DND-41 (cell line): ENCODE measurements around the gene DIRAS3.
"Not testable (repeated sequence)": the region's sequence is repeated elsewhere in the genome, so short reads cannot be mapped to it uniquely, and the experiment has no call there.

ENCODE experiments used
- ATAC-seq: fragments of 200-7000 bp; cut with Tn5 transposase; 3 replicates; pipeline ENCODE4 v1.9.1; 2021; ENCODE audit warnings: low read depth; ENCODE audit not compliant: insufficient read depth
- DNase-seq: peaks from one replicate; pipeline ENCODE4 v3.0.0-alpha.2; 2020
- H2AFZ ChIP-seq: 2 replicates; pipeline ENCODE4 v1.6.0; 2012; ENCODE audit warnings: low read depth, low read length
- H3K27ac ChIP-seq: 2 replicates; pipeline ENCODE4 v1.5.1; 2012; ENCODE audit warnings: low read length, inconsistent platforms
- H3K27me3 ChIP-seq: fragments of 200-600 bp; sonication (generic); 2 replicates; pipeline ENCODE4 v1.6.0; 2012; ENCODE audit warnings: low read length, mild to moderate bottlenecking, inconsistent platforms; ENCODE audit not compliant: insufficient read depth, poor library complexity
- H3K36me3 ChIP-seq: 2 replicates; pipeline ENCODE4 v1.5.1; 2012; ENCODE audit warnings: low read length, inconsistent platforms; ENCODE audit not compliant: insufficient read depth
- H3K4me1 ChIP-seq: 2 replicates; pipeline ENCODE4 v1.5.1; 2012; ENCODE audit warnings: mild to moderate bottlenecking, low read length; ENCODE audit not compliant: insufficient read depth
- H3K4me2 ChIP-seq: 2 replicates; pipeline ENCODE4 v1.6.0; 2012; ENCODE audit warnings: mild to moderate bottlenecking, moderate library complexity, low read length, inconsistent platforms; ENCODE audit not compliant: insufficient read depth
- H3K4me3 ChIP-seq, 2 experiments: fragments of 200-600 bp in 1 of 2; shearing (Covaris generic) in 1 of 2; 2 replicates each; pipeline ENCODE4 v1.5.1; 2012 to 2016; ENCODE audit warnings: inconsistent platforms in 2 of 2, low read length in 2 of 2, mild to moderate bottlenecking in 2 of 2, low read depth in 1 of 2, moderate library complexity in 1 of 2
- H3K79me2 ChIP-seq: 2 replicates; pipeline ENCODE4 v1.6.0; 2012; ENCODE audit warnings: low read length, inconsistent platforms; ENCODE audit not compliant: insufficient read depth
- H3K9ac ChIP-seq: 2 replicates; pipeline ENCODE4 v1.6.0; 2012; ENCODE audit warnings: low read depth, mild to moderate bottlenecking, inconsistent platforms, low read length, moderate library complexity
- H3K9me3 ChIP-seq: 2 replicates; pipeline ENCODE4 v1.5.1; 2012; ENCODE audit warnings: low read length, moderate library complexity, mild to moderate bottlenecking, inconsistent platforms; ENCODE audit not compliant: insufficient read depth, severe bottlenecking
- H4K20me1 ChIP-seq: 2 replicates; pipeline ENCODE4 v1.6.0; 2012; ENCODE audit warnings: low read length; ENCODE audit not compliant: insufficient read depth
- EZH2 ChIP-seq: IDR thresholded peaks from 3 replicates; pipeline ENCODE4 v1.6.1; 2012; ENCODE audit warnings: borderline replicate concordance, low read depth, mild to moderate bottlenecking, moderate library complexity, low read length, inconsistent platforms; ENCODE audit not compliant: severe bottlenecking
- TF ChIP-seq, protein P1 (sequence below): IDR thresholded peaks from 2 replicates; pipeline ENCODE4 v1.5.1; 2012; ENCODE audit warnings: borderline replicate concordance, low read length, moderate library complexity, mild to moderate bottlenecking; ENCODE audit not compliant: poor library complexity, severe bottlenecking; ENCODE audit errors: extremely low read depth

Gene DIRAS3

DNA sequence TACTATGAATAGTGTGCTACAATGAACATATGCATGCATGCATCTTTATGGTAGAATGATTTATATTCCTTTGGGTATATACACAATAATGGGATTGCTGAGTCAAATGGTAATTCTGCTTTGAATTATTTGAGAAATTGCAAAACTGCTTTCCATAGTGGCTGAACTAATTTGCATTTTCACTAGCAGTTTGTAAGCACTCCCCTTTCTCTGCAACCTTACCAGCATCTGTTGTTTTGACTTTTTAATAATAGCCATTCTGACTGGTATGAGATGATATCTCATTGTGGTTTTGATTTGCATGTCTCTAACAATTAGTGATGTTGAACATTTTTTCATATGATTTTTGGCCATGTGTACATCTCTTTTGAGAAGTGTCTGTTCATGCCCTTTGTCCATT, 24.0 kb upstream of the DIRAS3 start:
- no peak overlapping the region for H2AFZ ChIP-seq
- H3K27me3 ChIP-seq, result no peaks in the 10 kb centered on the region
- H3K9me3 ChIP-seq, result no peaks in the 10 kb centered on the region
- no peak overlapping the region for H3K4me3 ChIP-seq
- H3K4me1 ChIP-seq, result no peaks in the 10 kb centered on the region
- H3K4me2 ChIP-seq, result no peak overlapping the region
- no peak overlapping the region for H3K9ac ChIP-seq
- ATAC-seq (no peak), DNase-seq (no peak)
- TF ChIP-seq EZH2, result no peak
- TF ChIP-seq, protein P1, sequence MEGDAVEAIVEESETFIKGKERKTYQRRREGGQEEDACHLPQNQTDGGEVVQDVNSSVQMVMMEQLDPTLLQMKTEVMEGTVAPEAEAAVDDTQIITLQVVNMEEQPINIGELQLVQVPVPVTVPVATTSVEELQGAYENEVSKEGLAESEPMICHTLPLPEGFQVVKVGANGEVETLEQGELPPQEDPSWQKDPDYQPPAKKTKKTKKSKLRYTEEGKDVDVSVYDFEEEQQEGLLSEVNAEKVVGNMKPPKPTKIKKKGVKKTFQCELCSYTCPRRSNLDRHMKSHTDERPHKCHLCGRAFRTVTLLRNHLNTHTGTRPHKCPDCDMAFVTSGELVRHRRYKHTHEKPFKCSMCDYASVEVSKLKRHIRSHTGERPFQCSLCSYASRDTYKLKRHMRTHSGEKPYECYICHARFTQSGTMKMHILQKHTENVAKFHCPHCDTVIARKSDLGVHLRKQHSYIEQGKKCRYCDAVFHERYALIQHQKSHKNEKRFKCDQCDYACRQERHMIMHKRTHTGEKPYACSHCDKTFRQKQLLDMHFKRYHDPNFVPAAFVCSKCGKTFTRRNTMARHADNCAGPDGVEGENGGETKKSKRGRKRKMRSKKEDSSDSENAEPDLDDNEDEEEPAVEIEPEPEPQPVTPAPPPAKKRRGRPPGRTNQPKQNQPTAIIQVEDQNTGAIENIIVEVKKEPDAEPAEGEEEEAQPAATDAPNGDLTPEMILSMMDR, result no peak
- no peaks in the 10 kb centered on the region for H3K36me3 ChIP-seq
- H3K27ac ChIP-seq, result no peak overlapping the region
- H3K79me2 ChIP-seq, result no peaks in the 10 kb centered on the region
- H4K20me1 ChIP-seq, result no peaks in the 10 kb centered on the region

DNA sequence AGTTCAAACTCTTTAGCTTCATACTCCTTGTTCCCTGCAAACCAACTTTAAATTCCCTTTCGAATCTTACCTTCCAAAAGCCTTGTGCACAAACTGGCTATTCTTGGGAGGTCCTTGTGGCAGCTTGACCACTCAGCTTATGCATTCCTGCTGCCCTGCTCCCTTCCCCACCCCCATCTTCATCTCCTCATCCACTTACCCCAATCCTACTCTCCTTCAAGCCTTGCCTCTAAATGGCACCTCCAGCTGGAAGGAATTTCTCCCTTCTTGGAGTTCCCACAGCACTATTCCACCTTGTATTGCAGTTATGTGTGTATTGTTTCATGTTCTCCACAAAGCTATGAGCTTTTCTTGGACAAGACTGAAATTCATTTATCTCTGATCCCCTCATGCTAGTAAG, 15.3 kb upstream of the DIRAS3 start:
- no peaks in the 10 kb centered on the region for H3K79me2 ChIP-seq
- H2AFZ ChIP-seq, result no peak overlapping the region
- no peak overlapping the region for H3K27ac ChIP-seq
- no peaks in the 10 kb centered on the region for H4K20me1 ChIP-seq
- no peak overlapping the region for H3K4me2 ChIP-seq
- H3K27me3 ChIP-seq, result no peaks in the 10 kb centered on the region
- no peak for DNase-seq
- H3K4me1 ChIP-seq, result no peaks in the 10 kb centered on the region
- TF ChIP-seq, protein P1, result no peak
- no peak for TF ChIP-seq EZH2
- H3K36me3 ChIP-seq, result no peaks in the 10 kb centered on the region
- no peaks in the 10 kb centered on the region for H3K9me3 ChIP-seq
- ATAC-seq, result no peak
- no peak overlapping the region for H3K9ac ChIP-seq
- H3K4me3 ChIP-seq, result no peak overlapping the region

DNA sequence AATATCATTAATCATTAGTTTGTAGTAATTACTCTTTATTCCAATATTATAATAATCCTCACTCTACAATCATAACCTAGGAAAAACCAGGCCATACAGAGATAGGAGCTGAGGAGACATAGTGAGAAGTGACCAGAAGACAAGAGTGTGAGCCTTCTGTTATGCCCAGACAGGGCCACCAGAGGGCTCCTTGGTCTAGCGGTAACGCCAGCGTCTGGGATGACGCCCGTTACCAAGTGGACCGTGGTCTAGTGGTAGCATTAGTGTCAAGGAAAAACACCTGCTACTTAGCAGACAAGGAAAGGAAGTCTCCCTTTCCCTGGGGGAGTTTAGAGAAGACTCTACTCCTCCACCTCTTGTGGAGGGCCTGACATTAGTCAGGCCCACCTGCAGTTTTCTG, 7.6 kb upstream of the DIRAS3 start:
- not testable (repeated sequence) for H3K36me3 ChIP-seq, H3K27ac ChIP-seq, H3K9me3 ChIP-seq, ATAC-seq, H2AFZ ChIP-seq, H3K79me2 ChIP-seq, DNase-seq, H3K9ac ChIP-seq, H3K27me3 ChIP-seq, H3K4me3 ChIP-seq, H3K4me1 ChIP-seq, H4K20me1 ChIP-seq, H3K4me2 ChIP-seq

GRCh38 chr1:68057564-68057963, 7.1 kb upstream of the DIRAS3 start:
- no peak; the same call in 2 of the 3 replicates for ATAC-seq
- Histone ChIP-seq H3K36me3 (no peaks in the 10 kb centered on the region), H3K79me2 (no peaks in the 10 kb centered on the region), H3K9me3 (no peaks in the 10 kb centered on the region), H3K9ac (no peak overlapping the region), H3K4me2 (no peak overlapping the region), H3K27ac (no peak overlapping the region), H3K4me1 (no peaks in the 10 kb centered on the region), H3K27me3 (no peaks in the 10 kb centered on the region), H3K4me3 (no peak overlapping the region), H4K20me1 (no peaks in the 10 kb centered on the region), H2AFZ (no peak overlapping the region)
- no peak for DNase-seq
- TF ChIP-seq, protein P1, result no peak
- TF ChIP-seq EZH2, result no peak
